RWPE2 (cell line): ENCODE data around the gene ARHGDIG.

Experiments
- ATAC-seq: fragments of 200-7000 bp; cut with Tn5 transposase; 3 replicates; pipeline ENCODE4 v1.9.1; 2021; ENCODE audit warnings: low read depth
- DNase-seq: peaks from one replicate; pipeline ENCODE4 v3.0.0-alpha.2; 2020; ENCODE audit warnings: low spot score
- H3K27ac ChIP-seq: fragments of 450-650 bp; 2 replicates; pipeline ENCODE4 v1.5.1; 2017; ENCODE audit warnings: mild to moderate bottlenecking; ENCODE audit not compliant: poor library complexity, severe bottlenecking
- H3K27me3 ChIP-seq: fragments of 250-450 bp; sonication (Bioruptor Pico); 2 replicates; pipeline ENCODE4 v1.5.1; 2021; ENCODE audit warnings: mild to moderate bottlenecking, moderate library complexity; ENCODE audit not compliant: insufficient read depth, poor library complexity, severe bottlenecking
- H3K36me3 ChIP-seq: fragments of 250-450 bp; sonication (Bioruptor Pico); 2 replicates; pipeline ENCODE4 v1.5.1; 2020; ENCODE audit warnings: low read depth, mild to moderate bottlenecking, moderate library complexity
- H3K4me1 ChIP-seq: fragments of 250-450 bp; sonication (Bioruptor Pico); 2 replicates; pipeline ENCODE4 v1.5.1; 2021; ENCODE audit warnings: mild to moderate bottlenecking, moderate library complexity; ENCODE audit not compliant: insufficient read depth, poor library complexity, severe bottlenecking
- H3K4me3 ChIP-seq: fragments of 250-450 bp; sonication (Bioruptor Pico); 2 replicates; pipeline ENCODE4 v1.5.1; 2021; ENCODE audit warnings: mild to moderate bottlenecking, moderate library complexity; ENCODE audit not compliant: severe bottlenecking
- H3K9me3 ChIP-seq: fragments of 250-450 bp; sonication (Bioruptor Pico); 2 replicates; pipeline ENCODE4 v1.5.1; 2021; ENCODE audit warnings: mild to moderate bottlenecking, moderate library complexity; ENCODE audit not compliant: severe bottlenecking
- CTCF ChIP-seq: fragments of 450-650 bp; IDR thresholded peaks from one replicate; pipeline ENCODE4 v1.5.1; 2017; ENCODE audit warnings: mild to moderate bottlenecking, moderate library complexity; ENCODE audit not compliant: poor library complexity, severe bottlenecking

Gene ARHGDIG

GRCh38 chr16:306911-307370, 26.6 kb downstream of the ARHGDIG start:
- no peaks in the 10 kb centered on the region for H3K9me3 ChIP-seq
- H3K4me3 ChIP-seq: no peak overlapping the region
- DNase-seq (no peak), ATAC-seq (no peak)
- no peak for TF ChIP-seq CTCF
- H3K27ac ChIP-seq: no peak overlapping the region
- peaks cover 47% of the 10 kb centered on the region for H3K36me3 ChIP-seq
- no peaks in the 10 kb centered on the region for H3K27me3 ChIP-seq
- H3K4me1 ChIP-seq: no peaks in the 10 kb centered on the region

DNA sequence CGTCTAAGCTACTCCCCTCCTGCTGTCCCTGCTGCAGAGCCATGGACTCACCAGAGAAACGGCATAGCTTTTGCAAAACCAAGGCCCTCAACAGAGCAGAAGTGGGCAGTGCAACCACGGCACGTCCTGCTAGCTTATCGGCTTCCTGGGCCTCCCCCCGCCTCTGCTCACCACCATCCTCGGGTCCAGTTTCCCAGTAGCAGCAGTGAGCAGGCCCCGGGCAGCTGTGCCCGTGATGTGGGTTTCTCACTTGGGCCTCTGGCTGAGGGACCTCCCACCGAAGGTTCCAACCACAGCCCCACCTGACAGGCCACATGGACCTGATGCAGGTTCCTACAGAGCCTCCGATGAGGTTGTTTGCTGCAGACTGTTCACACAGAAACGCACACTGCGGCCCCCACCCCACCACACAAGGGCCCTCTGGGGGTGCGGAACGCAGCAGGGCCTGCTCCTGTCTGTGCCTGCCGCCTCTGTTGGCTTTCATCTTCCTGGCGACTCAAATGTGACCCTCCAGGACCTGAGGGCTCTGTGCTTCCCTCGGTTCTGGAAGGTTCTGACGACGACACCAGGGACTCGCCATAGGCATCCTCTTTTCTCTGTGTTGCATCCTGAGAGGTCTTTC, 27.4 kb downstream of the ARHGDIG start:
- no peak for ATAC-seq
- H3K36me3 ChIP-seq: peaks cover 47% of the 10 kb centered on the region
- TF ChIP-seq CTCF: no peak

GRCh38 chr16:309476-309875, 29.1 kb downstream of the ARHGDIG start:
- Histone ChIP-seq H3K4me3 (no peak overlapping the region), H3K9me3 (no peaks in the 10 kb centered on the region), H3K27me3 (no peaks in the 10 kb centered on the region), H3K27ac (no peak overlapping the region), H3K36me3 (peaks cover 42% of the 10 kb centered on the region), H3K4me1 (no peaks in the 10 kb centered on the region)
- ATAC-seq (no peak), DNase-seq (no peak)
- TF ChIP-seq CTCF: no peak

More for the DNA sequence above, 27.4 kb downstream of the ARHGDIG start:
- Histone ChIP-seq H3K4me3 (no peak overlapping the region), H3K27ac (no peak overlapping the region), H3K27me3 (no peaks in the 10 kb centered on the region), H3K9me3 (no peaks in the 10 kb centered on the region), H3K4me1 (no peaks in the 10 kb centered on the region)
- DNase-seq: no peak

GRCh38 chr16:311725-312124, 31.3 kb downstream of the ARHGDIG start:
- H3K36me3 ChIP-seq: peaks cover 40% of the 10 kb centered on the region

More at GRCh38 chr16:311725-312124, 31.3 kb downstream of the ARHGDIG start:
- TF ChIP-seq CTCF: no peak
- Histone ChIP-seq H3K4me1 (no peaks in the 10 kb centered on the region), H3K27me3 (no peaks in the 10 kb centered on the region), H3K4me3 (no peak overlapping the region), H3K27ac (no peak overlapping the region), H3K9me3 (no peaks in the 10 kb centered on the region)
- no peak for DNase-seq
- ATAC-seq: no peak
